ENCODE results near the gene RIC8A.
A peak's percentile ranks its signal among the peaks of the same experiment; 100 is the strongest.

The RIC8A gene

DNA sequence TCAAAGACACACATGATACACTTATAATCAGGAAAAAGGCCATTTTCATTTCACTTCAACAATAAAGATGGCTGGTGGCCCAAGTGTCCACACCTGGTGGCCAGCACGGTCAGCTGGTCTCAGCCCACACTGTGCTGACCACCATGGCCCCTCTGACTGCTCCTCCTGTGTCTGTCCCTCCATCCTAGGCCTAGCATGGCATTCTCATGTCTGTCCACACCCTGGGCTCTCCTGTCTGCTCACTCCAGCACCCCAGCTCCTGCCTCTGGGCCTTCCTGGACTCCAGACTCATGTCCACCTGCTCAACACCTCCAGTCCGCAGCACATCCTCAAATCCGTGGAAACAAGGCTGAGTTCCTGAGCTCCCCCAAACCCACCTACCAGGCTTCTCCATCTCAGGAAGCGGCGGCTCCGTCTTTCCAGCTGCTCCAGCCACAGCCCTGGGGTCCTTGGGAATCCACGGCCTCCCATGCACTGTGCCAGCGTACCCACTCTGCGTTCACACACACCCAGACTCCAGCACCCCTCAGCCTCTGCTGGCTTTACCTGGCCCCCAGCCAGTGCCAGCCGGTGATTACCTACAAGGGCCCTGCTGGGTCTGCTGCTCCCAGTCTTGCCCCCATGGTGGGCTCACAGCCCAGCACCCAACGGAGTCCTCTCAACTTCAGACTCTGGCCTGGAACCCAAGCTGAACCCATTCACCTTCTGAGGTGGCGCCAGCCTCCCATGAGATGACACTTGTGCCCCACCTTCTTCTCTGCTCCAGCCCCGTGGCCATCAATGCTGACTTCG lies 14.7 kb downstream of the RIC8A start:
- no peak for TF ChIP-seq CTCF (IDR thresholded peaks at IDR 0.05; ENCODE audit: insufficient read depth, low read length, poor library complexity, severe bottlenecking)
- no peak overlapping the region for H3K4me3 ChIP-seq (replicated peaks; ENCODE audit: low read depth, low read length)
- DNase-seq (ENCODE audit: extremely low read depth, insufficient read length) = no peak

DNA sequence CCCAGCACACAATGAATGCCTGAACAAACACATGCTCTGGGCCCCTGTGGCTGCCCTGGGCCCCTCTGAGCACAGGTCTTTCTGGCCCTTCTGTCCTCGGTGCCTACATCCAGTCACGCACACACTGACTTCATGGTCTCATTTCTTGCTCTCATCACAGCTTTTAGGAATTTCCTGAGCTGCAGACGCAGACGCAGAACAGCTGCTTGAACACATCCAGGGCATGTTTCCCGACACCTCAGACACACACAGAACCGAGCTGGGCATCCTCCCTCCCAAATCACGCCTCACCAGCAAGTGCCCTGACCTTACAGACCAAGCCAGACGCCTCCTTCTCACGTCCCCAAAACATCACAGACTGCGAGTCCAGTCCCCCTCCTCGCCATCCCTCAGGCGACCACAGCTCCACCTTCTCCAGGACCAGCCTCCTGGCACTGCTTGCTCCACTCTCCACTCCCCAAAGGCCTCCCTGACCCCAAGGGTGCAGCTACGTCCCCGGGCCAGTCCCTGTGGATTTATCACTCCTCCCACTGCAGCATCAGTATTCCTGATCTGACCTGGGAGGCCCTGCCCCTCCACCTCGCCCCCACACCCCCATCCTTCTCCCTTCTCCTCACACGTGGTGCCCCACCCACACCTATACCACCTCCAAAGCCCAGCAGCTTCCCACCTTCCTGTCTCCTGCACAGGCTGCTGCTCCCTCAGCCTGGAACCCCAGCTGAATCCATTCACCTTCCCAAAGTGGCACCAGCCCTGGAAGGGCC lies 15.7 kb downstream of the RIC8A start:
- TF ChIP-seq CTCF (IDR thresholded peaks at IDR 0.05; ENCODE audit: insufficient read depth, low read length, poor library complexity, severe bottlenecking) = no peak
- DNase-seq (ENCODE audit: extremely low read depth, insufficient read length) = no peak
- no peaks in the 10 kb centered on the region; the same call in none of the 2 replicates for H3K36me3 ChIP-seq (ENCODE audit: control insufficient read depth, insufficient read depth, low read length)
- H3K27me3 ChIP-seq (replicated peaks; ENCODE audit: control insufficient read depth, insufficient read depth, low read length) = no peaks in the 10 kb centered on the region
- H3K4me3 ChIP-seq (replicated peaks; ENCODE audit: low read depth, low read length) = no peak overlapping the region

More for the DNA sequence above, 14.7 kb downstream of the RIC8A start:
- H3K36me3 ChIP-seq (ENCODE audit: control insufficient read depth, insufficient read depth, low read length) = no peaks in the 10 kb centered on the region; the same call in none of the 2 replicates
- no peaks in the 10 kb centered on the region for H3K27me3 ChIP-seq (replicated peaks; ENCODE audit: control insufficient read depth, insufficient read depth, low read length)

GRCh38 chr11:223884-224283 lies 16.4 kb downstream of the RIC8A start:
- Histone ChIP-seq H3K4me3 (replicated peaks; ENCODE audit: low read depth, low read length) (no peak overlapping the region), H3K36me3 (ENCODE audit: control insufficient read depth, insufficient read depth, low read length) (no peaks in the 10 kb centered on the region; the same call in 1 of the 2 replicates), H3K27me3 (replicated peaks; ENCODE audit: control insufficient read depth, insufficient read depth, low read length) (no peaks in the 10 kb centered on the region)
- DNase-seq (ENCODE audit: extremely low read depth, insufficient read length) = no peak
- no peak for TF ChIP-seq CTCF (IDR thresholded peaks at IDR 0.05; ENCODE audit: insufficient read depth, low read length, poor library complexity, severe bottlenecking)

DNA sequence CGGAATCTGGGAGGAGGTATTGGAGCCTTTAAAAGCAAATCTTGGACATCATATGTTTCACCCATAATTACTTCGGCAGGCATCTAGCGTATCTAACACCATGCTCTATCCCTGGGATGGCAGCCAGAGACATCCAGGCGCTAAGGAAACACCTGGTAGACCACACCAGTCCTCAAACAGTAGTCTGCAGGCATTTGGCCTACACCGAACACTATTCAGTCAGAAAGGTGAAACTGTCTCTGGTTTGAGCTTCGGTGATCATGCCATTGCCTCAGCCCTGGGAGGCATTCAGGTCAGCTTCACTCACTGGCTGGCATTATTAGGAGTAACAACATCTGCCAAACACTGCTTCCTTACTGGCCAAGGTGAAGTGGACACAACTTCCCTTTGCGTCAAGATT lies 16.9 kb downstream of the RIC8A start:
- no peak for DNase-seq (ENCODE audit: extremely low read depth, insufficient read length)
- Histone ChIP-seq H3K27me3 (replicated peaks; ENCODE audit: control insufficient read depth, insufficient read depth, low read length) (no peaks in the 10 kb centered on the region), H3K4me3 (replicated peaks; ENCODE audit: low read depth, low read length) (no peak overlapping the region), H3K36me3 (ENCODE audit: control insufficient read depth, insufficient read depth, low read length) (peaks cover 2% of the 10 kb centered on the region; the same call in 1 of the 2 replicates)
- no peak for TF ChIP-seq CTCF (IDR thresholded peaks at IDR 0.05; ENCODE audit: insufficient read depth, low read length, poor library complexity, severe bottlenecking)

DNA sequence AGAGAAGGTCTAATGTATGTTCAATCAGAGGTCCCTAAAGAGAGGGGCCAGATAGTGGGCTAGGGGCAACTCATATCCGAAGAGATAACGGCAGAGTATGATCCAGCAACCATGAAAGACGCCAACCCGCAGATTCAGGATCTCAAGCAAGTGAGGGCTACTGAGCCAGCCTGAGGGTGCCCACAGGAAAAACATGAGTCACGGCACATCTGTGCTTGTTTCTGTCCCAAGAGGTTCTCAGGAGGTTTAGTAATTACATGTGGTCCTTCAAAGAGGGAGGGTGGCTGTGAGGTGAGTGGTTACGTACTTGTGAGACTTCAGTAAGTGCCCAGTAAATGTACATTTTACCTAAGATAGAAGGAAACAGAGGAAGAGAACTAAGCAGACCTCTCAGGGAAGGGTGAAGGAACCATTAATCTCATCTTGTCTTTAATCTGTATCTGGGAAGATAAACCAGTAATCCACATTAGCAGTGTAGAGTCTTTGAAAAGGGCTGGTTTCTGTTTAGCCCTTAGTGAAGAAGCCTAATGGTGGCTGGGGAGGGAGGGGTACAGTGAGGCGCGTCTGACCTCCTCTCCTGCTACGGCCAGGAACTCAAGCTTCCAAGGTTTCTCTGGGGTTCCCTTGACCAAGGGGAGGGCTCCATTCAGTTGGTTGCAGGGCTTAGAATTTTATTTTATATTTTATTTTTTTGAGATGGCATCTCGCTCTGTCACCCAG lies 18.4 kb downstream of the RIC8A start:
- no peak for TF ChIP-seq CTCF (IDR thresholded peaks at IDR 0.05; ENCODE audit: insufficient read depth, low read length, poor library complexity, severe bottlenecking)
- no peak for DNase-seq (ENCODE audit: extremely low read depth, insufficient read length)

More for the DNA sequence above, 18.4 kb downstream of the RIC8A start:
- peak overlapping the region; percentile 6 for H3K4me3 ChIP-seq (replicated peaks; ENCODE audit: low read depth, low read length)
- H3K36me3 ChIP-seq (ENCODE audit: control insufficient read depth, insufficient read depth, low read length) = peaks cover 2% of the 10 kb centered on the region; the same call in 1 of the 2 replicates
- no peaks in the 10 kb centered on the region for H3K27me3 ChIP-seq (replicated peaks; ENCODE audit: control insufficient read depth, insufficient read depth, low read length)
